Stimulated activated CD8-positive, alpha-beta memory T cell treated with anti-CD3 and anti-CD28 coated beads, Interleukin-15, amount 100 ng/mL, for 1 hour (primary cell): ENCODE measurements around the gene FARP1.

ENCODE experiments used
- DNase-seq: peaks from one replicate; pipeline ENCODE4 v3.0.0-alpha.2; 2020; ENCODE audit warnings: low read depth

Gene FARP1

DNA sequence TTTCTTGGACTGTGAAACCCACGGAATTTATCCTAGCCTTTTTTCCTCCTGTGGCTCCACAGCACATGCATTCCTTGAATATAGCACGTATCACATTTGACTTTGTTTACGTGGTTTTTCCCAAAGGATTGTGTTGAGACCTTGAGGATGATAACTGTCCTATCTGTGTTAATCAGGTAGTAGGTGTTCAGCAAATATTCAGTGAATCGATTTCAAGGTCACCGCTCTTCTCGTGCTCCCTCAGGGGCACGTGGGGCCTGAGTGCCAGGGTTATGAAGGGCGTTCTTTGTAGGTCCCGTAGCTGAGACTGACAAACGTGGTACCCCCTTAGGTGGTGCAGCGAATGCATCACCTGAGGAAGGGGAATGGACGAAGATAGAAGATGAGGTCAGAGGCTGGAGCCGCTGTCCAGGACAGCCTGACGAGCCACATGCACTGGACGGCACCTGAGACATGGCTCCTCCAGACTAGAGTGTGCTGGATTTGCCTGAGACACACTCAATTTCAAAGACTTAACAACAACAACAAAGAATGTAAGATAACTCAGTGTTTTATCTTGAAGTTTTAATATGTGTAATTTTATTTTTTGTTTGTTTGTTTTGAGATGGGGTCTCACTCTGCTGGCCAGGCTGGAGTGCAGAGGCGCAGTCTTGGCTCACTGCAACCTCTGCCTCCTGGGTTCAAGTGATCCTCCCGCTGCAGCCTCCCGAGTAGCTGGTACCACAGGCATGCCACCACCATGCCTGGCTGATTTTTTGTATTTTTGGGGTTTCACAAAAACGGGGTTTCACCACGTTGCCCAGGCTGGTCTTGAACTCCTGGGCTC is 165.4 kb downstream of the FARP1 start:
- no peak for DNase-seq

DNA sequence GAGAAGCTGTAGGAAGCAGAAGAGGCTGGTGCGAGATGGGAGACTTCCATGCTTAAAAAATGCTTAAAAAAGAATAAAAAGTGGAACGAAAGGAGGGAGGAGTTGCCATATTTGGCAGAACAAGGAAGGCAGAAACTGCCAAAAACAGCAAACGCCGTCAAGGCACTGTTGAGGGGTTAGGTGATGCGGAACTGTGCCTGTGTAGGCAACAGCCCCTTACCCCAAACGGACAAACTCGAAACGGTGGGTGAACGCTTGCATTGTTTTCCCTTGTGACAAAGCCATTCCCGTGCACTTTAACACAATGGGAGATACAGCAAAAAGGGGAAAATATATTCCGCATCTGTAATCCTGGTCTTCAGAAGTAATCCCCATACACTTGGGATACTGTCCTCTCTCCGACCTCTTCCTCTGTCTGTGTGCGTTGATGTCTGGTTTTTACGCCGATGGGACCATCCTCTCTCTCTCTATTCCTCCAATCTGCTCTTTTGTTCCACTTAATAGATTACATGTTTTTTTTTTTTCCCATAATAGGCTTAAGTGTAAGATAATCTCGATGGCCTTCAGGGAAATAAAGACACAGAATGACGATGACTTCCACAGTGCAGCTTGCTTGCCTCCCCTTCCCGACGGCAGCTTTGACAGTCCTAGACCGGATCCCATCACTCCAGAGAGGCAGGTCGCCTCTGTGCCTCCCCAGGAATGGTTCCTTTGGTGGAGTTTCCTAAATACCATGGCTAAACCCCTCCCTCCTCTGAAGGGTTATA is 166.9 kb downstream of the FARP1 start:
- no peak for DNase-seq

DNA sequence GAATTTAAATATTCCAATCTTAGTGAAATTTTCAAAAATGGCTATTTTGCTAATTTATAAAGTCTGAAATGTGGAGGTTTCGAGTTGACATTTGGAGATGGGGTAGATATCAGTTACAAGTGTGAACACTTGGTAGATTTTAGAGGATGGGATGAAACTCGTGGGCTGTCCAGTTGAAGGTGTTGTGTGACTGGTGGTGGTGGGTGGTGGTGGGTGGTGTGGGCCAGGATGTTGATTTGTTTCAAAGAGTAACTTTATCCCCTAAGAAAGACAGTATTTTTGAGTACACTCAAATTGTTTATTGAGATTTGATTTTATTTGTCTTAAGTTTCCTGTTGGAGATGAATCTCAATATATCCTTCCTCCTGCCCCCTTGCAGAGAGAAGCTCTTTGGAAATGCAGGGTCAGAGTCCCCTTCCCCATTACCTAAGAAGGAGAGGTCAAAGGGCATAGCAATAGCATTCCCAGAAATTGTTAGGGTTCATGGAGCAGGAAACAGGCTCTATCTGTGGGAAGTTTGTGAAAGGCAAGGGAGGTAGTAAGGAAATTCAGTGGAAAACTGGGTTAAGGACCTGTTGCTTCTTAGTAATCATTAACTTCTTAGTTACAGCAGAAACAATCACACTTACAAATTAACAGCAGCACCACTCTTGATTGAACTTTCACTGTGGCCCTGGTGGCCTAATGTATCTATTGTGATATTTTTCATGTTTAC is 167.7 kb downstream of the FARP1 start:
- DNase-seq = no peak

DNA sequence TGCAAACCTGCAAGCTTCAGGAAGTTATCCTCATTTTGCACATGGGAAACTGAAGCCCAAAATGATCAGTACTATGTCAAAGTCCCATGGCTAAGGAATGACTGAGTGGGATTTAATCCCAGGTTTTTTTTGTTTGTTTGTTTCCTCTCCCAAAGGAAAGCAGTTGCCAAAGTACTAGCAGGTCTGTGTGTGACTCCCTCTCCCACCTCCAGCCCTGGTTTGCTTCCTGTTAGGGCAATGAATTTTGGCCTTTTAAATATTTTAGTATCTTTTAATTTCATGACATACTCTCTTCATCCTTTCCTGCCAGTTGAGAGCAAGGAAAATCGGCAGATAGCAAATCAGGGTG is 168.3 kb downstream of the FARP1 start:
- DNase-seq = no peak

DNA sequence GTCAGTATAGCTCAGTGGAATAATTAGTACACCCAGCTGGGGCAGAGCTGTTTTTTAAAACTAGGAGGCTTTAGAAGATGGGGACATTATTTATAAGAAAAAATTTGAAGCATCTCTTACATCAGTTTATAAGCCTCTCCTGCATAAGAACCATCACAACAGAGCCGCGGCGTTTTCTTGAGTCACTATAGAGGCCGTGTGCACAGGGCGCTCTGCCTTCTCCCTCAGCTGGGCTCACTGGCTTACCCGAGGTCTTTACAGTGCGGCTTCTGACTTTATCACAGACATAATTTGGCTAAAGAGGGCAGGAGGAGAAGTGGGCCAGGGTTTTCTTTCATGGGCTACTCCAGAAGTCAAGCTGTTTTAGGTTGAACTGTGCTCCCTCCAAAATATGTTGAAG is 169.7 kb downstream of the FARP1 start:
- DNase-seq = no peak

DNA sequence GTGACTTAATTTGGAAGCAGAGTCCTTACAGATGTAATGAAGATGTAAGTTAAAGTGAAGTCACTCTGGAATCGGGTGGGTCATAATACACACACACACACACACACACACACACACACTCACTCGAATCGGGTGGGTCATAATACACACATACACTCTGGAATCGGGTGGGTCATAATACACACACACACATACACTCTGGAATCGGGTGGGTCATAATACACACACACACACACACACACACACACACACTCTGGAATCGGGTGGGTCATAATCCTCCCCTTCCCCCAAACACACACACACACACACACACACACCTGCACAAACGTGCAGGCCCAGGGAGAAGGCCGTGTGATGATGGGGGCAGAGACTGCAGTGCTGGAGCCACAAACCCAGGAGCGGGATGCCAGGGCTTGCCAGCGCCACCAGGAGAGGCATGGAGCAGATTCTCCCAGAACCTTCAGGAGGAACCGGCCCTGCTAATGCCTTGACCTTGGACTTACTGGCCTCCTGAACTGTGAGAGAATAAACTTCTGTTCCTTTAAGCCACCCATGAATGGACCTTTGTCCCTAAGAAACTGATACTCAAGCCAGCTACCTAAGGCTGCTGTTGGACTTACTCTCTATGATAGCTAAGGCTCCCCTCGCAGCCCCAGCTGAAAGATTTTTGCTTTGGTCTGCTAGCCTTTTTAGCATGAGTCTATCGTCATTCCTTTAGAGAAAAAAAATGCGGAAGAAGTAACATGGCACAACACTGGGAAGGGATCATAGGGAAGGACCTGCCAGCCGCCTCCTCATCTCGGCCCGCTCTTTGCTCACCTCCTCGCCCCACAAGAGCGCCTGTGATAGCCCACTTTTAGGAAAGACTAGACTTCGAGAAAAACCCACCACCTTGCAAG is 170.4 kb downstream of the FARP1 start:
- no peak for DNase-seq

DNA sequence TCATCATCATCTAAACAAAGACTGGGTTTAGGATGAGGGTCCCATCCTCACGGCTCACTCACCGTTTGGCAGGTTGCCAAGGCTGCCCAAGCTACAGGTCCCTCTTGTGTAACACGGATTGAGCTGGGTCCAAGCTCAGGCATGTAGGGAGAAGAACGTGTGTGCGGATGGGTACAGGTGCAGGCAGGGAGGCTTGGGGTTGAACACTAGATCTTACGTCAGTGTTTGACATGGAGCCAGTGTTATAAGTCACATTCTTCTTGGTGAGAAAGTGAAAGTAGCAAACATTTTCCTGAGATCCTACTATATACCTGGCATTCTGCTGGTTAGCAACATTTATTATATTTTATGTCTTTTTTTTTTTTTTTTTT is 171.0 kb downstream of the FARP1 start:
- no peak for DNase-seq

DNA sequence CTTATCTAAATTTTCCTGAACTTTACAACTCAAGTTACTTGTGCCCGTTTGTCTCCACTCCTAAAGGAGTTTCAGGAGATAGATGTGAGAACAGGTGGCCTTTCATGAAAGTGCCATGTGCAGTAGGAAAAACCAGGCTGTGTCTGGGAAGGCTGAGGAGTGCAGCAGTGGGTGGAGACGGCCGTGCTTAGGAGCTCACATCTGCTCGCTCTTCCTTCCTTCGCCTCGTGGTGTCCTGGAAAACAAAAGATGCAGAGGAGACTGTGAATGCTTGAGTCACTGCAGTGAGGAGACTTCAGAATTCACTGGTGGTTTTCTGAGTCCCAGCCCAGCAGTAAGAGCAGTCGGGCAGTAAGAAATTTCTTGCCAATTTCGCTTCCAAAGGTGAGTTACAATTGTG is 172.6 kb downstream of the FARP1 start:
- no peak for DNase-seq

DNA sequence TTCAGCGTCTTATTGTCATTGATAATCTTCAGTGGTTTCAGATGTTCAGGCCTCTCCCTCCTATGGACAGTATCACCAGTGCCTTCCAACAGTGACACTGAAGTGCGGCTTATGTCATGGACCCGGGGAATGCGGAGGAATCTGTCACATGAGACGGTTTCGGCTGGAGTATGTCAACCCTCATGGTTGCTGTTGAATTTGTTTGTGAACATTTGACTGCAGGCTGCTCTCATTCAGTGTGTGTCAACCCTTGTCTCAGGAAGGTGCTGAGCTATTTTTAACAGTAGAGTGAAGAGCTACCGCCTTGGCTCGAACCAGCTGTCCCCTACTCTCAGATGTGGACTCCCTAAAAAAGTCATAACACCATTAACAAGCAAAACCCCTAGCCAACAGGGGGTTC is 173.0 kb downstream of the FARP1 start:
- no peak for DNase-seq

DNA sequence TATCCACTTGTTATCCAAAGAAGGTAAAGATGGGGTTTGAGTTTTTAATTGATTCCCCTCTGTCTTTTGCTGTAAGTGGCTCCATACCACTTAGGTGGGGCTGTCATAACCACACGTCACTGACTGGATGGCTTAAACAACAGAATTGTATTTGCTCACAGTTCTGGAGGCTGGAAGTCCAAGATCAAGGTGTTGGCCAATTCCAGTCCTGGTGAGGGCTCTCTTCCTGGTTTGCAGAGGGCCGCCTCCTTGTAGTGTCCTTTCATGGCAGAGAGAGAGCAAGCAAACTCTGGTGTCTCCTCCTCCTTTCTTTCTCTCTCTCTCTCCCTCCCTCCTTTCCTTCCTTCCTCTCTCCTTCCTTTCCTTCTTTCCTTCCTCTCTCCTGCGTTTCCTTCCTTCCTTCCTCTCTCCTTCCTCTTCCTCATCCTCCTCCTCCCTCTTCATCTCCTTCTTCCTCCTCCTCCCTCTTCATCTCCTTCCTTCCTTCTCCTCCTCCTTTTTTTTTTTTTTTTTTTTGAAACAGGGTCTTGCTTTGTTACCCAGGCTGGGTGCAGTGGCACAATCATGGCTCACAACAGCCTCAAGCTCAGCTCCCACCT is 174.8 kb downstream of the FARP1 start:
- no peak for DNase-seq

DNA sequence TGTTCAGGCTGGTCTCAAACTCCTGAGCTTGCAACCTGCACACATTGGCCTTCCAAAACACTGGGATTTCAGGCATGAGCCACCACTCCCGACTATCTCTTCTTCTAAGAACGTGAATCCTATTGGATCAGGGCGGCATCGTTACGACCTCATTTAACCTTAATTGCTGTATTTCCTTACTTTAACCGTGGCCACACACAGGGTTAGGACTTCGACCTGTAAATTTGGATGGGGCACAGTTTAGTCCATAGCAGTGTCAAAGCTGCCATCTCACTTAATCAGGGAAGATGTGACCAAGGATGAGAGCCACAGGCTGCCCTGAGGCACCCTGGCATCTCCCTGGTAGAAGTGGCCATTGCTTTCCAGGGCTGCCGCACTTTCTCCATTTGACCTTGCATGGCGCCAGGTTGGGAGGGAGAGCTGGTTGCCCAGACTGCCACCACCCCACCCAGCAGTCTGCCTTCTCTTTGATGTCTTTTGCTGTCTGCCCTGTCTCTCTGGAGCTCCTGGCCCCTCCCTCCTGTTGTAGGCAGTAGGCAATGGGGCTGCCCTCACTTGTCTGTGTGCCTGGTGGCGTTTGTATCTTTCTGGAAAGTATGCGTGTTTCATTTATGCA is 175.5 kb downstream of the FARP1 start:
- DNase-seq = no peak

DNA sequence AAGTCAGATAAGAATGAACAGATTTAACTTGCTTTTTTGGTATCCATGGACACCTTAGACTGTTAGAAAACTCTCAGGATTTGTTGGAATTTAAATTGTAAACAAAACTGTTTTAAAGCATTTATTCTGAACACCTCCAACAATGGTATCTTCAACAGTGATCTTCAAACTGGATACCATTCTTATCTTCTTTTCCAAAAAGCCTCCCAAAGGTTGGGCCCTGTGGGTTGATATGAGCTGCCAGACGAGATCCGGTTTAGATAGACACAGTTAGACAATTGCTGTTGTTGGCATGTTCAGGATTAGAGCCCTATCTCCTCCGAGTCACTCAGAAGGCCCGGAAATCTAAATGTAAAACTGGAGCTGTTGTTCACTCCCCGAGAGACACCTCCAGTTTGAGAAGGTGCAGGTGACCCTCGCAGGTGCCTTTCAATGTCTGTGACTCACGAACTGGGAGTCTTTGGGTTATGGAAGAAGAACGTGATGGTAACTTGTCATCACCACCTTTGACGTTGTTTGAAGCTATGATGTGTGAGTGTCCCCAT is 177.7 kb downstream of the FARP1 start:
- DNase-seq = no peak

DNA sequence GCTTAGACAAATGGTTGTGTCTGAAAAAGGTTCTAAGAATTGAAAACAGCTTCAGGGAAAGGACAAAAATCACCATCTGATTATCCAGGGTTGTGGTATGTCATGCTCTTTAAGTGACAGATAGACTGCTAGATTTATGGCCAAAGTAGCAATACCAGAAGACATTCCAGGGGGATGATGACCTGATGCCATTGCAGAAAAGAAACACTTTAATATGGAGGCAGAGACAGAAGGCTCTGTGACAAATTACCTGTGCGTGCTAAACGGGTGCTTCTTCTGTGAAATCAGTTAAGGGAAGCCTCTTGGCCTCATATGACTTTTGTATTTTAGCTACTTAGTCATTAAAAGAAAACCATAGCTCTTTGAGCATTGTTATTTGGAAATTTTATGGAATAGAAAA is 178.5 kb downstream of the FARP1 start:
- no peak for DNase-seq

DNA sequence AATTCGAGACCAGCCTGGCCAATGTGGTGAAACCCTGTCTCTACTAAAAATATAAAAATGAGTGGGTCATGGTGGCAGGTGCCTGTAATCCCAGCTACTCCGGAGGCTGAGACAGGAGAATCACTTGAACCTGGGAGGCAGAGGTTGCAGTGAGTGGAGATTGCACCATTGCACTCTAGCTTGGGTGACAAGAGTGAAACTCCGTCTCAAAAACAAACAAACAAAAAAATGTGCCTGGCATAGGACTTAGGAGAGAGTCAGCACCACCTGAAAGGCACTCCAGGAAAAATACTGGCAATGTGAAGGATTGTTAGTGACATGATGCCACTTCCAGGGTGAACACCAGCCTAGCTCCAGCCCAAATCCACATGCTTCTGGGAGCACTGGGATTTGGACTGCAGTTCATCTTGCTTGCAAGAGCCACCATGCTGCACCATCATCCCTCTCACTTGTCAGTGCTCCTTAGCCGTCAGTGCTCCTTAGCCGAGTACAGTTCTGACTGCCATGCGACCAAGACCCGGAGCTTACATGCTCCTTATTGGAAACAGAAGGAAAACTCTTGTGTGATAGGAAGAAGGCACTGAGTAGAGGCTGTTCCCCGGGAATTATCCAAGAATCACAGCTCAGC is 179.3 kb downstream of the FARP1 start:
- DNase-seq = no peak

DNA sequence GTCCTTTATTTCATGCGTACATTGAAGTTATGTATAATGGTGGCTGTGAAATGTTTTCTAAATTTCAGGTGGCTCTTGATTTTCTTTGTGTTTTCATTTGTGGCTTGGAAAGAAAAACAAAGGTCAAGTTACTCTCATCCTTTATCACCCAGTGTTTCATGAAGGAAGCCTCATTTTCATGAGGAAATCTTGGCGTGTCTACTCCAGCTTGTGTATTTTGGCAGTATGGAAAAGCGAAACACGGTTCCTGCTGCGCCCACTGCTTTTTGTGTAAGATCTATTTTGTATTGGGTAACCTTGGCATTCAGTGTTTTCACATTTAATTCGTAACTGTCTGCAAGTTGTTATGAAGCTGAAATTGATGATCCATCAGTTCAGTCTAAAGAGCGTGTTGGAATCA is 181.2 kb downstream of the FARP1 start:
- no peak for DNase-seq

DNA sequence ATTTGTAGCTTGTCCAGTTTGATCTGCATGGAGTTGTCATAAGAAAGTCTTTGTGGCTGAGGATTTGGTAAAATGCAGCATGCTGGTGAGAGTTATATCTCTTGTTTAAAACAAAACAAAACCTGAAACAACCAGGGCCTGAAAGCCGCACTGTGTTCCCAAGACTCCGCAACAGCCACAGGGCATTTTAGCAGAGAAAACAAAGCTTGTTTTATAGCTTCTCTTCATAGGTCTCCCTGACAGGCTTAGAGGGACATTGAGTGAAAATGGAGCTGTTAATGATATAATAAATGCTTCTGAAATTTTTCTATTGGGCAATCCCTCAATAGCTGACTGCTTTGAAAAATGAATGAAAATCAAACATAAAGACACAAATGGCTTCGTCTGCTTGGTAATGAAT is 182.8 kb downstream of the FARP1 start:
- no peak for DNase-seq

DNA sequence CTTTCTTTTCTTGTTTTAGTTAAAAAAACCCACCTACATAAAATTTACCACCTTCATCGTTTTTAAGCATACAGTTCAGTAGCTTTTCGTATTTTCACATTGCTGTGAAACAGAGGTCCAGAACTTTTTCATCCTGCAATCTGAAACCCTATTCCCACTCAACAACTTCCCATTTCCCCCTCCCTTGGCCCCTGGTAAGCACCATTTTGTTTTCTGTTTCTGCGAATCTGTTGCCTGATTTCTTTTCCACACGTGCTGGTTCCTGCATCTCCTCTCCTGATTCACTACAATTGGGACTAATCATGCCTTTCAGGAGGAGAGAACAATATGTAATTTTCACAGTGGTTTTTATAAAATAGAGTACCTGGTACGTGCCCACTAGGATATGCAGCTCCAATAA is 183.4 kb downstream of the FARP1 start:
- DNase-seq = no peak

DNA sequence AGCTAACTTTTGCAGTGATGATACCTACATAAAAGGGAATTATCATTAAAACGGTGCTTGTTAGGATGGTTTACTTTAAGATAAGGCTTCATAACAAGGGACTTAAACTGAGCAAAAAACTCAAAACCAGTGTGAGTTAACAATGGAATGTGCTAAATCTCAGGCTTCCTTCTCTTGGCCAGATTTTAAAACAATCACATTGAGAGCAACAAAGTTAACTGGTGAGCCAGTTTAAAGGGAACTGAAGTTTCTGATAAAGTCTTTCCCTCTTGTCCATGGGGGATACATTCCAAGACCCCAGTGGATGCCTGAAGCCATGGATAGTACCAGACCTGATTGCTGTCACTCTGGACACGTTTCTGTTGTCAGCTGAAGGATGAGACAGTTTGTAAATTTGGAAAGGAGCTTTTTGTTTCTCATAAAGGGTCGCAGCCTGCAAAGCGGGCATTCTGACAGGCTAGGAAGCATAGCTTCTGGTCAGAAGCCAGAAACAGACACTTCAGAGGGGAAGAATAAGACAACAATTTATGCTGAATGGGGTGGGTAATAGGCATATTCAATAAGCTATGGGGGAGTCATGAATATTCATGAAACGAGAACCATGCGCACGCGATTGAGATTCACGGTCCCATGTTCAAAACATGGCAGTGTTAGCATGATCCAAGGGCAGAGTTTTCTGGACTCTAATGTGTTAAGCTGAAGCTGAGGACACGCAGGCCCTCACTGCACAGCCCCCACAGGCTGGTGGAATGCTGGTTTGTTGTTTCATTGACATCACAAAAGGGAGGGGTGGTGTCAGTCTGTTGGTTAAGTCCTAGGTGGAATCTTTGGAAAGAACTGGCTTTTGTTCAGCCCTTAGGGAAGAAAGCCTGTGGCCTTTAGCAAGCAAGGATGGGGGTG is 184.7 kb downstream of the FARP1 start:
- DNase-seq = no peak

DNA sequence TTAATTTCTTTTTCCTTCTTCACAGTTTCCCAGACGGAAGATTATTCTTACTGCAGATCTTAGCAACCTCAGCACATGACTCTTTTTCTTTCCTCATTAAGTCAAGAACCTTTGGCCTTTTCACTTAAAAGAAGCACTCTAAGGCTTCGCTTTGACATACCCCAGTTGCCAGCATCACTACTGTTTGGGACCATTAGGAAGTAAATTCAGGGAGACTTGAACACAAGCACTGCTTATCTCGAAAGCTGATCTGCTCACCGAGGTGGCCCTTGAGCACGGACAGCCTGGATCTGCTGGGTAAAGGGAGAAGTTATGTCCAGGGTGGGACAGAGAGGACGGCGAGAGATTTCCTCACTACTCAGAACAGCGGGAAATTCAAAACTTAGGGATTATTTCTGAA is 185.6 kb downstream of the FARP1 start:
- no peak for DNase-seq
